Pancreas (tissue), 10 donors: Measurements from ENCODE around the gene ONECUT2. TPM values are rescaled to one million over a fixed set of nuclear protein-coding genes. Genes with fewer than 3 reads are reported as not detected.

Experiments used
- ATAC-seq, 4 donors: fragments of 200-7000 bp; cut with Tn5 transposase; one replicate each; pipeline versions ENCODE4 v1.8.0 to v1.9.1; 2020; ENCODE audit warnings: mild to moderate bottlenecking in 4 of 4, moderate library complexity in 4 of 4
- DNase-seq, 6 donors: peaks; one replicate each; pipeline ENCODE4 v3.0.0-alpha.2; 2020
- FAIRE-seq: peaks from 2 replicates; lab custom pipeline; 2012; peaks lifted over from hg19 to GRCh38; lab: Jason Lieb, UNC
- H3K27ac ChIP-seq, 4 donors: fragments of 200-600 bp; sonication (generic); 1 replicate in 3 of 4; 2 replicates in 1 of 4; pipeline versions ENCODE4 v1.5.0 to v1.8.0; 2020
- H3K27me3 ChIP-seq, 4 donors: fragments of 200-600 bp; one replicate each; pipeline ENCODE4 v1.8.0; 2021
- H3K36me3 ChIP-seq, 3 donors: fragments of 200-600 bp; sonication (generic) in 1 of 3; one replicate each; pipeline versions ENCODE4 v1.5.0 to v1.8.0; 2020 to 2021
- H3K4me1 ChIP-seq, 3 donors: fragments of 200-600 bp; one replicate each; pipeline ENCODE4 v1.8.0; 2021
- H3K4me3 ChIP-seq, 4 donors: fragments of 200-600 bp; sonication (generic) in 2 of 4; one replicate each; pipeline versions ENCODE4 v1.5.0 to v1.8.0; 2020 to 2021
- H3K9me3 ChIP-seq, 4 donors: fragments of 200-600 bp; one replicate each; pipeline ENCODE4 v1.8.0; 2021
- CTCF ChIP-seq, 4 donors: fragments of 200-600 bp; sonication (generic) in 3 of 4; IDR thresholded peaks; one replicate each; pipeline versions ENCODE4 v1.5.0 to v1.8.0; 2021; ENCODE audit warnings: antibody characterized with exemption in 4 of 4
- WGBS, 2 donors: extraction: QIAGEN DNeasy Blood & Tissue Kit; methylation state at CpG; one replicate each; pipeline ENCODE4 v1.1.7; 2013; 5-methylcytosine and 5-hydroxymethylcytosine counted together
- intact Hi-C, 3 donors: fragments of 100-400 bp; cut with DNase I; formaldehyde crosslinking; loops; one replicate each; pipeline versions ENCODE4 v1.11.1 to v1.14.2; 2022
- polyA plus RNA-seq, 2 donors: library from polyadenylated mRNA; stranded (reverse); fragments of 200-250 nt; gene quantifications; one replicate each; pipeline ENCODE4 v1.2.3, GENCODE V29; 2013
- total RNA-seq, 6 donors: library from RNA; stranded (reverse); fragmentation: NEBNext Ultra II Directional in 4 of 6; extraction: Animal tissue kit (Norgen Biotek cat#: 25700) in 4 of 6; gene quantifications; one replicate each; pipeline versions ENCODE4 v1.2.1 to v1.2.4, GENCODE V29; 2021 to 2023
- donor health status: healthy with polysubstance abuse.
- donor health status: DM: no; HTN: no; CAD: no; lungs with moderate emphysema.
- donor health status: DM: no; HTN: no; CAD: no.
- donor health status: control.
- donor health status: control.
- donor health status: Bipolar disorder and iron deficiency.
- donor health status: DM: yes; HTN: yes; CAD: no.
- donor health status: DM: no; HTN: no; CAD: no.
- donor health status: DM: no; HTN: no; CAD: no.
- donor health status: DM: yes; HTN: yes; CAD: no.

Gene ONECUT2
- total and polyA plus RNA-seq, 8 donors = 1.4 to 9.7 (median 5.4) TPM

- WGBS, 2 donors = 73 to 83% methylated on average over 7 of the region's 7 CpGs
Measured at GRCh38 chr18:57529151-57529550, 94.0 kb downstream of the ONECUT2 start.

GRCh38 chr18:57533006-57533867, 98.1 kb downstream of the ONECUT2 start:
- Histone ChIP-seq H3K4me1 (peaks cover 0 to 5% (median 5%) of the 10 kb centered on the region in 3 donors), H3K27ac (no peak overlapping the region), H3K36me3 (no peaks in the 10 kb centered on the region), H3K27me3 (no peaks in the 10 kb centered on the region), H3K4me3 (no peak overlapping the region), H3K9me3 (no peaks in the 10 kb centered on the region)
- TF ChIP-seq CTCF (IDR thresholded peaks at IDR 0.05) = no peak
- FAIRE-seq (no peak), ATAC-seq (peak in 3 of 4 donors; percentile 44 to 70 (median 48)), DNase-seq (no peak)
- WGBS, 2 donors = 38 to 45% methylated on average over 16 of the region's 16 CpGs
- intact Hi-C loops = no loop called here

More at GRCh38 chr18:57529151-57529550, 94.0 kb downstream of the ONECUT2 start:
- ATAC-seq = no peak
- no peak for DNase-seq
- no peaks in the 10 kb centered on the region for H3K27me3 ChIP-seq
- intact Hi-C loops = no loop called here
- no peaks in the 10 kb centered on the region for H3K9me3 ChIP-seq
- no peak overlapping the region for H3K27ac ChIP-seq
- H3K36me3 ChIP-seq = no peaks in the 10 kb centered on the region
- no peak for FAIRE-seq
- TF ChIP-seq CTCF (IDR thresholded peaks at IDR 0.05) = no peak
- H3K4me3 ChIP-seq = no peak overlapping the region
- peaks cover 0 to 5% (median 5%) of the 10 kb centered on the region in 3 donors for H3K4me1 ChIP-seq

GRCh38 chr18:57533868-57534510, 98.8 kb downstream of the ONECUT2 start:
- DNase-seq = no peak

GRCh38 chr18:57534511-57534909, 99.3 kb downstream of the ONECUT2 start:
- Histone ChIP-seq H3K27ac (no peak overlapping the region), H3K4me3 (no peak overlapping the region), H3K36me3 (no peaks in the 10 kb centered on the region), H3K9me3 (no peaks in the 10 kb centered on the region), H3K4me1 (peaks cover 0 to 5% (median 5%) of the 10 kb centered on the region in 3 donors), H3K27me3 (no peaks in the 10 kb centered on the region)
- DNase-seq (no peak), ATAC-seq (no peak), FAIRE-seq (no peak)
- intact Hi-C loops = no loop called here
- TF ChIP-seq CTCF (IDR thresholded peaks at IDR 0.05) = no peak

More at GRCh38 chr18:57533868-57534510, 98.8 kb downstream of the ONECUT2 start:
- H3K27me3 ChIP-seq = no peaks in the 10 kb centered on the region
- peaks cover 0 to 5% (median 5%) of the 10 kb centered on the region in 3 donors for H3K4me1 ChIP-seq
- intact Hi-C loops = no loop called here
- no peak overlapping the region for H3K4me3 ChIP-seq
- no peaks in the 10 kb centered on the region for H3K36me3 ChIP-seq
- FAIRE-seq (no peak), ATAC-seq (no peak)
- no peaks in the 10 kb centered on the region for H3K9me3 ChIP-seq
- no peak for TF ChIP-seq CTCF (IDR thresholded peaks at IDR 0.05)
- 66 to 68% methylated on average over 4 of the region's 4 CpGs for WGBS, 2 donors
- H3K27ac ChIP-seq = no peak overlapping the region
